Liver (tissue), 9 donors: ENCODE data around the gene ARHGEF40. TPM values are rescaled to one million over a fixed set of nuclear protein-coding genes. Genes with fewer than 3 reads are reported as not detected.

Experiments
- DNase-seq: peaks from one replicate; pipeline ENCODE4 v3.0.0-alpha.2; 2017; ENCODE audit warnings: low spot score
- H3K27ac ChIP-seq, 2 donors: one replicate each; pipeline ENCODE4 v1.7.0; 2013; ENCODE audit warnings: inconsistent platforms in 2 of 2, low read length in 2 of 2, control low read depth in 1 of 2, low read depth in 1 of 2, mild to moderate bottlenecking in 1 of 2
- H3K27me3 ChIP-seq, 4 donors: one replicate each; pipeline versions ENCODE4 v1.6.1 to v1.7.0; 2013; ENCODE audit warnings: low read length in 3 of 4, inconsistent platforms in 1 of 4, mild to moderate bottlenecking in 1 of 4, moderate library complexity in 1 of 4; ENCODE audit not compliant: control insufficient read depth in 4 of 4, insufficient read depth in 4 of 4
- H3K36me3 ChIP-seq, 4 donors: one replicate each; pipeline versions ENCODE4 v1.6.1 to v1.7.0; 2013; ENCODE audit warnings: low read length in 3 of 4, mild to moderate bottlenecking in 3 of 4, low read depth in 1 of 4, moderate library complexity in 1 of 4; ENCODE audit not compliant: control insufficient read depth in 4 of 4, insufficient read depth in 3 of 4
- H3K4me1 ChIP-seq, 4 donors: one replicate each; pipeline versions ENCODE4 v1.6.1 to v1.7.0; 2013; ENCODE audit warnings: low read length in 3 of 4, mild to moderate bottlenecking in 3 of 4, moderate library complexity in 1 of 4; ENCODE audit not compliant: control insufficient read depth in 4 of 4, insufficient read depth in 4 of 4
- H3K4me3 ChIP-seq, 3 donors: one replicate each; pipeline versions ENCODE4 v1.6.1 to v1.7.0; 2013; ENCODE audit warnings: low read length in 3 of 3, control low read depth in 1 of 3, low read depth in 1 of 3, mild to moderate bottlenecking in 1 of 3
- H3K9ac ChIP-seq, 2 donors: one replicate each; pipeline ENCODE4 v1.7.0; 2013; ENCODE audit warnings: low read length in 2 of 2, mild to moderate bottlenecking in 2 of 2, moderate library complexity in 2 of 2, control low read depth in 1 of 2, low read depth in 1 of 2
- H3K9me3 ChIP-seq, 4 donors: one replicate each; pipeline versions ENCODE4 v1.6.1 to v1.7.0; 2013; ENCODE audit warnings: low read length in 3 of 4; ENCODE audit not compliant: control insufficient read depth in 4 of 4
- ATF3 ChIP-seq: IDR thresholded peaks from 2 replicates; pipeline ENCODE4 v1.6.1; 2016; ENCODE audit warnings: antibody characterized with exemption
- EGR1 ChIP-seq, 2 donors: IDR thresholded peaks; 2 replicates each; pipeline ENCODE4 v1.6.1; 2016 to 2018; ENCODE audit warnings: antibody characterized with exemption in 2 of 2, low read depth in 2 of 2
- FOXA1 ChIP-seq: IDR thresholded peaks from 2 replicates; pipeline ENCODE4 v1.6.1; 2016; ENCODE audit warnings: antibody characterized with exemption
- FOXA2 ChIP-seq: IDR thresholded peaks from 2 replicates; pipeline ENCODE4 v1.6.1; 2016; ENCODE audit warnings: antibody characterized with exemption
- HNF4A ChIP-seq, 2 donors: conservative IDR thresholded peaks; 2 replicates each; pipeline ENCODE4 v1.6.1; 2016; ENCODE audit warnings: antibody characterized with exemption in 2 of 2, mild to moderate bottlenecking in 2 of 2
- HNF4G ChIP-seq: IDR thresholded peaks from 2 replicates; pipeline ENCODE4 v1.6.1; 2016; ENCODE audit warnings: antibody characterized with exemption
- JUND ChIP-seq, 2 donors: IDR thresholded peaks; 2 replicates each; pipeline ENCODE4 v1.6.1; 2016; ENCODE audit warnings: antibody characterized with exemption in 2 of 2
- NR2F2 ChIP-seq: IDR thresholded peaks from 2 replicates; pipeline ENCODE4 v1.6.1; 2016; ENCODE audit warnings: antibody characterized with exemption
- RAD21 ChIP-seq, 2 donors: IDR thresholded peaks; 2 replicates each; pipeline ENCODE4 v1.6.1; 2016; ENCODE audit warnings: antibody characterized with exemption in 2 of 2, mild to moderate bottlenecking in 2 of 2
- RXRA ChIP-seq, 2 donors: IDR thresholded peaks; 2 replicates each; pipeline ENCODE4 v1.6.1; 2017 to 2018; ENCODE audit warnings: antibody characterized with exemption in 2 of 2, mild to moderate bottlenecking in 1 of 2
- SP1 ChIP-seq: IDR thresholded peaks from 2 replicates; pipeline ENCODE4 v1.6.1; 2018; ENCODE audit warnings: antibody characterized with exemption, mild to moderate bottlenecking
- TAF1 ChIP-seq: conservative IDR thresholded peaks from 2 replicates; pipeline ENCODE4 v1.6.1; 2016; ENCODE audit warnings: antibody characterized with exemption, mild to moderate bottlenecking
- ZBTB33 ChIP-seq: IDR thresholded peaks from 2 replicates; pipeline ENCODE4 v1.6.1; 2016; ENCODE audit warnings: antibody characterized with exemption
- WGBS: extraction: QIAGEN DNeasy Blood & Tissue Kit; methylation state at CpG from one replicate; pipeline ENCODE4 v1.1.7; 2013; 5-methylcytosine and 5-hydroxymethylcytosine counted together
- polyA plus RNA-seq, 2 donors: library from polyadenylated mRNA; stranded (reverse) in 1 of 2; unstranded in 1 of 2; fragments of 200-250 nt in 1 of 2; fragments of >200 nt in 1 of 2; fragmentation: Nextera tagmentation in 1 of 2; extraction: Ambion mirVana in 1 of 2; gene quantifications; one replicate each; pipeline versions ENCODE4 v1.2.1 to v1.2.3, GENCODE V29; 2013 to 2015
- total RNA-seq, 2 donors: library from RNA; depleted of rRNA; stranded (reverse); fragments of >200 nt; gene quantifications; one replicate each; pipeline ENCODE4 v1.2.3, GENCODE V29; 2014
- TF ChIP-seq, protein P1 (sequence below): IDR thresholded peaks from 2 replicates; pipeline ENCODE4 v1.6.1; 2016; ENCODE audit warnings: antibody characterized with exemption, mild to moderate bottlenecking
- TF ChIP-seq, protein P2 (sequence below): fragments of 150-350 bp; IDR thresholded peaks from 2 replicates; pipeline ENCODE4 v1.5.1; 2017; ENCODE audit warnings: improper control_type of control experiment, low read depth, low read length; ENCODE audit not compliant: missing input control
- TF ChIP-seq, protein P3 (sequence below): IDR thresholded peaks from 2 replicates; pipeline ENCODE4 v1.6.1; 2016; ENCODE audit warnings: antibody characterized with exemption
- donor health status: healthy.
- donor health status: healthy.
- donor health status: healthy.
- donor health status: healthy.
- donor health status: healthy.

The ARHGEF40 gene
- total and polyA plus RNA-seq, 4 donors = 9.3 to 42.5 (median 16.9) TPM

- H3K27ac ChIP-seq = no peak overlapping the region
- 92% methylated on average over 3 of the region's 3 CpGs for WGBS
These were observed 32.9 kb upstream of the ARHGEF40 start for GRCh38 chr14:21037156-21037555.

DNA sequence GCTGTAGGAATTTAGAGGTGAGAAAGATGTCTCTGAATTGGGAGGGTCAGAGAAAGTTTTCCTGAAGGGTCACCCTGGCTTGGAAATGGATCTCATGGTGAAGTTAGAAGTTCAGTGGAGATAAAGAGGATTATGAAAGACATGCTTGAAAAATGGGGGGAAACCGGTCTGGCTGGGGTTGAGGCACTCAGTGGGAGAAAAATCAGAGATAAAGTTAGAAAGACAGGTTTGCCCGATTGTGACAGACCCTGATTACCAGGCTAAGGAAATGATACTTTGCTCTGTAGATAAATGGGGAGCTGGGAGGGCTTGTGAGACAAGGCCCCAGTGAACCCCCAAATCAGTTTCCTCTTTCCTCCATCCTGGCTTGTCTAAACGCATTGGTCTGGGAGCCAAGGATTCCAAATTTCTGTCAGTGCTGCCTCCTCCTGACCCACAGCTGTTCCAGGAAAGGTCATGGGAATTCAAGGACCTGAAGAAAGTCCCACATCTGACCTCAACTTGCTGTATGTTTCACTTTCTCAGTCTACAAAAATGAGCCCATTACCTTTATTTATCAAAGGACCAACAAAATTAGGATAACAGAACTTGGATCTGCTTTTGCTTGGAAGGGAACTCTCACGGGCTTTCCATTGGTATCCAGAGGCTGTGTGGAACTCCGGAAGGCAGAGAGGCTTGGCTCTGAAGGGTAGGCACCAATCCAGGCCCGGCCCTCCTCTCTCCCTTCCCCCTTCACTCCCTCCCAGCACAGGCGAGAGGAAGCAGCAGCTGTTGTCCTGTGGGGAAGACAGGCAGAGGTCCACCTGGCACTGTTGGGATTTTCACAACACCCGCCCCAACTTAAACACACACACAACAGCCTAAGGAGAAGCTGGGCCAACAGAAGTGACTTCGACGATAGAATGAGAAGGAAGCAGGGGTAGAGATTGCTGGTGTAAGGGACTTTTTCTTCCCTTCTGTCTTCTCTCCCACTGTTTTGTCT is 31.4 kb upstream of the ARHGEF40 start:
- peaks cover 8 to 57% (median 43%) of the 10 kb centered on the region in 4 donors for H3K4me1 ChIP-seq
- no peak overlapping the region for H3K4me3 ChIP-seq
- H3K36me3 ChIP-seq = no peaks in the 10 kb centered on the region
- no peaks in the 10 kb centered on the region for H3K27me3 ChIP-seq
- no peak for DNase-seq
- H3K27ac ChIP-seq = peak overlapping the region; percentile 59 to 68
- peak overlapping the region in 1 of 2 donors; percentile 51 for H3K9ac ChIP-seq
- 16% methylated on average over 10 of the region's 10 CpGs for WGBS
- H3K9me3 ChIP-seq = no peaks in the 10 kb centered on the region
- TF ChIP-seq, protein P1, sequence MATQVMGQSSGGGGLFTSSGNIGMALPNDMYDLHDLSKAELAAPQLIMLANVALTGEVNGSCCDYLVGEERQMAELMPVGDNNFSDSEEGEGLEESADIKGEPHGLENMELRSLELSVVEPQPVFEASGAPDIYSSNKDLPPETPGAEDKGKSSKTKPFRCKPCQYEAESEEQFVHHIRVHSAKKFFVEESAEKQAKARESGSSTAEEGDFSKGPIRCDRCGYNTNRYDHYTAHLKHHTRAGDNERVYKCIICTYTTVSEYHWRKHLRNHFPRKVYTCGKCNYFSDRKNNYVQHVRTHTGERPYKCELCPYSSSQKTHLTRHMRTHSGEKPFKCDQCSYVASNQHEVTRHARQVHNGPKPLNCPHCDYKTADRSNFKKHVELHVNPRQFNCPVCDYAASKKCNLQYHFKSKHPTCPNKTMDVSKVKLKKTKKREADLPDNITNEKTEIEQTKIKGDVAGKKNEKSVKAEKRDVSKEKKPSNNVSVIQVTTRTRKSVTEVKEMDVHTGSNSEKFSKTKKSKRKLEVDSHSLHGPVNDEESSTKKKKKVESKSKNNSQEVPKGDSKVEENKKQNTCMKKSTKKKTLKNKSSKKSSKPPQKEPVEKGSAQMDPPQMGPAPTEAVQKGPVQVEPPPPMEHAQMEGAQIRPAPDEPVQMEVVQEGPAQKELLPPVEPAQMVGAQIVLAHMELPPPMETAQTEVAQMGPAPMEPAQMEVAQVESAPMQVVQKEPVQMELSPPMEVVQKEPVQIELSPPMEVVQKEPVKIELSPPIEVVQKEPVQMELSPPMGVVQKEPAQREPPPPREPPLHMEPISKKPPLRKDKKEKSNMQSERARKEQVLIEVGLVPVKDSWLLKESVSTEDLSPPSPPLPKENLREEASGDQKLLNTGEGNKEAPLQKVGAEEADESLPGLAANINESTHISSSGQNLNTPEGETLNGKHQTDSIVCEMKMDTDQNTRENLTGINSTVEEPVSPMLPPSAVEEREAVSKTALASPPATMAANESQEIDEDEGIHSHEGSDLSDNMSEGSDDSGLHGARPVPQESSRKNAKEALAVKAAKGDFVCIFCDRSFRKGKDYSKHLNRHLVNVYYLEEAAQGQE = peak; percentile 29
- TF ChIP-seq NR2F2 (peak; percentile 92), EGR1 (IDR thresholded peaks at IDR 0.05; ENCODE audit: low read depth in 2 of 2) (peak in 1 of 2 donors; percentile 78), FOXA2 (no peak), TAF1 (peak; percentile 55), FOXA1 (peak; percentile 3), HNF4A (conservative IDR thresholded peaks at IDR 0.05) (peak; percentile 72 to 77), SP1 (peak; percentile 85), JUND (IDR thresholded peaks at IDR 0.05) (peak in 1 of 2 donors; percentile 48), ATF3 (no peak), RXRA (IDR thresholded peaks at IDR 0.05) (peak; percentile 85 to 91), HNF4G (peak; percentile 18), RAD21 (IDR thresholded peaks at IDR 0.05) (peak; percentile 43 to 77)
- TF ChIP-seq, protein P2, sequence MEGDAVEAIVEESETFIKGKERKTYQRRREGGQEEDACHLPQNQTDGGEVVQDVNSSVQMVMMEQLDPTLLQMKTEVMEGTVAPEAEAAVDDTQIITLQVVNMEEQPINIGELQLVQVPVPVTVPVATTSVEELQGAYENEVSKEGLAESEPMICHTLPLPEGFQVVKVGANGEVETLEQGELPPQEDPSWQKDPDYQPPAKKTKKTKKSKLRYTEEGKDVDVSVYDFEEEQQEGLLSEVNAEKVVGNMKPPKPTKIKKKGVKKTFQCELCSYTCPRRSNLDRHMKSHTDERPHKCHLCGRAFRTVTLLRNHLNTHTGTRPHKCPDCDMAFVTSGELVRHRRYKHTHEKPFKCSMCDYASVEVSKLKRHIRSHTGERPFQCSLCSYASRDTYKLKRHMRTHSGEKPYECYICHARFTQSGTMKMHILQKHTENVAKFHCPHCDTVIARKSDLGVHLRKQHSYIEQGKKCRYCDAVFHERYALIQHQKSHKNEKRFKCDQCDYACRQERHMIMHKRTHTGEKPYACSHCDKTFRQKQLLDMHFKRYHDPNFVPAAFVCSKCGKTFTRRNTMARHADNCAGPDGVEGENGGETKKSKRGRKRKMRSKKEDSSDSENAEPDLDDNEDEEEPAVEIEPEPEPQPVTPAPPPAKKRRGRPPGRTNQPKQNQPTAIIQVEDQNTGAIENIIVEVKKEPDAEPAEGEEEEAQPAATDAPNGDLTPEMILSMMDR = no peak
- TF ChIP-seq, protein P3, sequence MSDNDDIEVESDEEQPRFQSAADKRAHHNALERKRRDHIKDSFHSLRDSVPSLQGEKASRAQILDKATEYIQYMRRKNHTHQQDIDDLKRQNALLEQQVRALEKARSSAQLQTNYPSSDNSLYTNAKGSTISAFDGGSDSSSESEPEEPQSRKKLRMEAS = peak; percentile 93

More at GRCh38 chr14:21037156-21037555, 32.9 kb upstream of the ARHGEF40 start:
- no peaks in the 10 kb centered on the region for H3K36me3 ChIP-seq
- DNase-seq = no peak
- TF ChIP-seq FOXA2 (no peak), SP1 (no peak), NR2F2 (no peak), ZBTB33 (no peak)
- TF ChIP-seq, protein P2 = no peak
- no peak overlapping the region for H3K9ac ChIP-seq
- H3K4me3 ChIP-seq = no peak overlapping the region
- no peaks in the 10 kb centered on the region for H3K9me3 ChIP-seq
- H3K27me3 ChIP-seq = no peaks in the 10 kb centered on the region
- peaks cover 4 to 42% (median 28%) of the 10 kb centered on the region in 4 donors for H3K4me1 ChIP-seq
